Measurements from ENCODE around the gene AFF3.

Gene AFF3

DNA sequence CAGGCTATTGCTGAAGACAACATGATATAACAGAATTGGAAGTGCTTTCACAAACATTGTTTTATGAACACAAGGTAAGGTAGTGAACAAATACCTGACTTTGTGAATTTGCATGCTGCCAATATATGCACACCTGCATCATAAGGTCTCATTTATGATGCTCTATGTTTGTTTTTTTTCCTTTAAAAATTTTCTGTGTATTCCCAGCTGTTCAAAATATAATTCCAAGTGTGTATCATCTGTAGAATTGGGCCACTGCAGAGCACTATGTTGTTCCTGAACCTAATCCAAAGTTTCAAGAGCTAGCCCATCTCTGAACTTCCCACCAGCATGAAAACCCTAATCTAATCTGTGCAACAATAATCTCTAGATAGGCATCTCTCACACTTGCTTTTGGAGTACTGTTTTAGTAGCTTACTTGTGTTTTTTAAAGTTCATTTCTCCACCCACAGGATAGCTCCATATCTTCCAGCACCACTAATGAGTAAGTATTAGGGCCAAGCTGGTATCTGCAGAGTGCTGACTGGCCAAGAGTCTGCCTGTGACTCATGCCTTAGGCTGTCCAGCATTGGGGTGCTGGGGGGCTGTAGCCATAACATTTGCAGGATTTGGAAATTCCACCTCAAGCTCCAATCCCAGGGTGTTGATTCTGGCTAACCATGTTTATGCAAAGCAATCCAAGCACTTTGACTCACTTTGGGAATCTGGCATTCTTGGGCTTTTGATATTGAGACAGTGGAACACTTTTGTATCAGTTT is 444.4 kb downstream of the AFF3 start:
- no peak for DNase-seq (ENCODE audit: low spot score)

DNA sequence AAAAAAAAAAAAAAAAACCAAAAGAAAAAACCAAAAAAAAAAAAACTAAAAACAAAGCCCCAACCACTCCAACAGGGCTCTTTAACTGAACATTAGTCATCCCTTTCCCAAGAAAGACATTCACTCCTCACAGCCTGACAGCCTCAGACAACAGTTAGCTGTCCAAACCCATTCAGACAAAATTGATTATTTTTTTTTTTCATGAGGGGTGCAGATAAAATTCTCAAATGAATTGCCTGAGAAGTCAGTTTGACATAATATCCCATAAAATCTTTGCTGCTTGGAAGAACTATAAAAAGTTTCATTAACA is 446.5 kb downstream of the AFF3 start:
- no peak for DNase-seq (ENCODE audit: low spot score)

DNA sequence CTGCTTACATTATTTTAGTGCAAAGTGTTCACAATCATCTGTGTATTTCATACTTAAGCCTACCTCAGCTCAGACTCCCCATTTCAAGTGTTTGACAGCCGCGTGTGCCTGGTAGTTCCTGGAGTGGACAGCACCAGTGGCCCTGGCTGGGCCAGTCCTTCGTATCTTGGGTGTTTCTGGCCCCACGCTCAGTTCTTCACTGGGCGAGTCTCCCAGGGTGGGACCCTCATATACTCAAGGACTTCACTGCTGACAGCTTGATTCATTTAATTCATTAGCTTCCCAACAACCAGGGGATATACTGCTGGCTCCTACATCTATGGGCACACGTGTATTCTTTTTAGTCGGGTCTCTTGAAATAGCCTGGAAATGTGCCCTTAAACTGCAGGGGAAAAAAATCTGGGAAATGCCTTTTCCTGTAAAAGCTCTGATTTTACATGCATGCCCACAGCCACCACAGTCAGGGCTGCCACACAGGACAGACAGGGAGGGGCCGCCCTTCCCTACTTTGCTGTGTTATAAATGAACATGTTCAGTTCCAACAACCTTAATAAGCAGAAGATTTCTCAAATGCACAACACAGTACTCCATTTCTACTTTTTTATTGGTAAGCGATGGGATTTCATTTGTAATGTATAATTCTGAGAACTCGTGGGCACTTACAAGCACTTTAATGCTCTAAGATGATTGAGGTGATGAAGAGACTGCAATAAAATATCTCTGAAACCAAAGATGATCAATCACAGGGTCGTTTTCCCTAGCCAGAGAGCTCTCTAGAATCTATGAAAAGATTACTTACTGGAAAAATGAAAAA is 447.1 kb downstream of the AFF3 start:
- no peak for DNase-seq (ENCODE audit: low spot score)

DNA sequence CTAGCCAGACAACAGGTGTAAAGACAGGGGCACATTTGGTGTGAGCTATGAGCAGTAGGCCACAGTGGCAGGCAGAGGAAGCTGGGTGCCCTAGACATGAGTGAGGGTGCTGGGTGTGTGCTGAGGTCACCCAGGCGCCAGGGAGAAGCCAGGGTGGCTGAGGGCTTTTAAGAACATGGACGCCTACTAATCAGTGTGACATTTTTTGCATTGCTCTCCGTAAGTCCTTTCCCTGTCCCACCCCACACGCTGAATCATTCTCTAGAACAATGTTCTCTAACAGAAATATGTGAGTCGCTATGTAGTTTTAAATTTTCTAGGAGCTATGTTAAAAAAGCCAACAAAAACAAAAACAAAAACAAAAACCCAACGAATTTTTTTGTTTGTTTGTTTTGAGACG is 448.1 kb downstream of the AFF3 start:
- DNase-seq (ENCODE audit: low spot score) = no peak

DNA sequence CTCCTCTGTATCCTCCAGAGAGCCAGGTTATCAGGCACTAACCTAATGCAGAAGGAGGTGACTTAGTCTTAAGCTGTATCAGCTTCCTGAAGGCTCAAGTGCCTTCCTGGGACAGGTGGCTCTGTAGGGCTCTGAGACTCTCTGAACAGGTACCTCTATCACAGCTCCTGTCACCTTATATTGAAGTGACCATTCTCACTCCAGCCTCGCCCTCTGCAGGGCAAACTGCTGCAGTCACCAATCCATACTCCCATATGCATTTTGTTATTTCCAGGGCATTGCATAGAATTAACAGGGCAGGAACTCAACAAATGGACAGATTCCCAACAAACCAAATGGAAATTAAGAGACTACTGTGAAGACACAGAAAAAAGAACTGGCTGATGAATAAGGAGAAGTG is 449.6 kb downstream of the AFF3 start:
- DNase-seq (ENCODE audit: low spot score) = peak; percentile 23

DNA sequence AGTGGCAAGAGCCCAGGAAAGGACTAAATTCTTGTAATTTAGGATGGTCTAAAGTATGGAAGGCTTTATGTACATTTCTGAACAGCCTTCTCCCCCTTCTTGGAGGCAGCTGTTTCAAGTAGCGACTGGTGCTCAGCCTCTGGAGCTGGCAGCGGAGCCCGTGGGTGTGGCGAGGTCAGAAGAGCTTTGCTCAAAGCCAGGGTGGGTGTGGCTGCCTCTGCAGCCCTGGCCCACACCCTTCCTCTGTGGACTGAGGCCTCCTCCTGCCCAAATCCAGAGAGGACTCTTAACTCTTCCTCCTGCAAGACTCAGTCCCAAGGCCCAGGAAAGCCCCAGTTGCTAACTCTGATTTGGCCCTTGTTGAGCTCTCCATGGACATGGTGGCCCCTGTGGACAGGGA is 450.5 kb downstream of the AFF3 start:
- no peak for DNase-seq (ENCODE audit: low spot score)

DNA sequence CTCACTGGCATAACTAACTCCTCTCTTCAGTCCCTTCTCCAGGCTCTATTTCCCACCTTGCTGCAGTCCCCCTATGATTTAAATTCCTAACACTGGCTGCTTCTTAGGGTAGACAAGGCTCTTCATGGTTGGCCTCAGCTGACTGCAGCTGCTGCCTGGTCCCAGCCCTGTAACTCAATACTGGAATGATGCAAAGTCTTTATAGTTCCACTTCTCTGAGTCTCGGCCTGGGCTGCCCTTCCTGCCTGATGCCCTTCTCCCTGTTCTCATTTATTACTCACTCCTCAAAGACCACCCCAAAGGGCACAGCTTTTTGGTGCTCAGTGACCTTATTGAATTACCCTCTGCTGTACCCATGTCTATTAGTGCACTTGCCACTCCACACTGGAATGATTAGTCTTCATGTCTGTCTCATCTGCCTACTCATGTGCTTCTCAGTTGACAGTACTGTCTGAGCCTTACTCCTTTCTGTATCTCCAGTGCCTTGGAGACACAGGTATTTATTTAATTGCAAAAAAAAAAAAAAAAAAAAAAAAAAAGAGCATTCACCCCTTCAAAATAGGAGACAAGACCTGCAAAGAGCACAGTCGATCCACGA is 453.1 kb downstream of the AFF3 start:
- no peak for DNase-seq (ENCODE audit: low spot score)

DNA sequence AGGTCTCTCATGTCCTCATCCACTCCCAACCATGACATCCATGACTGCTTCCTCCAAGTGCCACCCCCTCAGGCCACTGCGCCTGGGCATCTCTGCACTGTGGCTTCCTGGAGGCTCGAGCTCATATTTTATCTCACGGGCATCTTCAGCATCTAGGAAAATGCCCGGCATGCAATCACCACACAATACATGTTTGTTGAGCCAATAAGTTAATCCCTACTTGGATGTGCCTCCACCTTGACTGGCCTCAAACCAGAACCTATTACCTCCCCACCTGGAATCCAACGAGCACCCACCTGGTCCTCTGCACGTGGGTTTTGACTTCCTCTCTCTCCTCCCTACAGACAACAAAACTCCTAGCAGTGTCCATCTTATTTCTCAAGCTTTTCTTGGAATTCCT is 453.7 kb downstream of the AFF3 start:
- no peak for DNase-seq (ENCODE audit: low spot score)

DNA sequence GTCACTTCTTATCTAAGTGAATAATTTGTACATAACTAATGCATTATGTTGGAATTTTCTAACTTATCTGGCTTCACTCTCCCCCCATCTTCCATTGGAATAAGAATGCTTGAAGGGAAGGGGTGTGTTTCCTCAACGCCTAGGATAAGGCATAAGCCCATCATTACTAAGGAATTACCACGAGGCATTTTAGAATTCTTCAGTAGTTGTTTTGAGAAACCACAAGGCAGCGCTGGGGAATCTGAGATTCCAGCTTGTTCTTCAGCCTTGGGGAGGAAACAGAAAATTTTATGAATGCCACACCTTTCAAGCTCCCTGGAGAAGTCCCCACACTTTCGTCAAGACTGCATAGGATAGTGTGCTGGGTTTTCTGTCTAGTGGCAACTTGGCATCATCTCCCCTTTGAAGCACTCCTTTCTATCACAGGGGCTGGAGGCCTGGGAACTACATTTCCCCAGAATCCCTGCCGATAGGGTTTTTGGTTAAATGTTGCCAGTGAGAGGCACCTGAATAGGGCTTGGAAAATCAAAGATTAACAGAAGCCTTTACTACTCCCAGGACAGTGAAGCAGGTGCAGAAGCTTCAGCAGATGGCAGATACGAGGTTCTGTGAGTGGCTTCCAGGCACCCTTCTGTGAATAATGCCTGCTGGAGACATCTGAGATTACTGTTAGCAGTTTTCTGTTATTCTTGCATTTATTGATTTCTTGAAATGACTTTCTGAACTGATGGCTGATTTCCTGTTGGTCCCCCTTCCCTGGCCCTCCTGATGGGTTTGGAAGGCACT is 459.9 kb downstream of the AFF3 start:
- DNase-seq (ENCODE audit: low spot score) = no peak

DNA sequence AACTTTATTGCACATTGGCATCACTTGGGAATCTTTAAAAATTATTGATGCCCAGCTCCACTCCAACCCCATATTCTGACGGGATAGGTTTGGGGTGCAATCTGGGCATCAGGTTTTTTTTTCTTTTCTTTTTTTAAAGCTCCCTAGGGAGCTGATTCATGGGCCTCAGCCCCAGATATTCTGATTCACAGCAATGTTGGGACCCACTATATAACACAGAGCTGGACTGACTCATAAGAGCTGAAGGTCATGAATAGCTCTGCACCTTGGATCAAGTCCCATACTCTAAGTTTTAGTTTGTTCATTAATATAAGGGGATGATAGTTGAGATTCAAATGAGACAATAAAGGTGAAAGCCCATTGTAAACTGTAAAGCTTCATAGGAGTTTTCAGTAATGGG is 461.4 kb downstream of the AFF3 start:
- no peak for DNase-seq (ENCODE audit: low spot score)

DNA sequence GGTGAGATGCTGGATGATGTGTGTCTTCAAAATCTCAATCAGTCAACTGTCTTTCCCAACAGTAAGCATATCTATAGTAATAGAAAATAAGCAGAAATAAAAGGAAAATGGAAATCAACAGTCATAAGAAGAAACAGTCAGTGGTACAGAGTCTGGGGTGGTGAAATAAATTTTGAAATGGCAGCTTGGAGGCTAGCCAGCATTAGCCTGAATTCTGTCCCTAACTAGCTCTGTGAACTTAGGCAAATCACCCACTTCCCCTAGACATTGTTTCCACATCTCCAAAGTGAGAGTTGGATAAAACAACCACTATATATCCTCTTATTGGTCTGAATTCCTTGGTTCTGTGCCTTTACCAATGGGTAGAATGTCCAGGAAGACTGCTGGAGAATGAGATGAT is 462.9 kb downstream of the AFF3 start:
- DNase-seq (ENCODE audit: low spot score) = no peak

DNA sequence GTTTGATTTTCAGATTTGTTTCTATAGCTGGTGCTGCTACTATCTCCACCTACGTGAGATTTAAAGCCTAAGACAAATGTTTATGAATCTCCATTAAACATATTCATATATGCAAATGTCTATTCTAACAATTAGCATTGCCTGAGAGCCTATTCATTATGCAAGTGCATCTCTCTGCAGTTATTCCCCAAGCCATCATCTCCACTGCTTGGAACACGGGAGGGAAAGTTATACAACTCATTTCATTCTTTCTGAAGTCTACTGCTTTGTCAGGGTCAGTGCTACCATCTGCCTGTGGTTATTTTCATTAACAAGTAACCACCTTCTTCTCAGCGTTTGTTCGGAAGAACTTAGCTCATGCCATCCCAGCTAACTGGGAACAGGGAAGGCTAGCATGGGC is 463.8 kb downstream of the AFF3 start:
- DNase-seq (ENCODE audit: low spot score) = no peak

DNA sequence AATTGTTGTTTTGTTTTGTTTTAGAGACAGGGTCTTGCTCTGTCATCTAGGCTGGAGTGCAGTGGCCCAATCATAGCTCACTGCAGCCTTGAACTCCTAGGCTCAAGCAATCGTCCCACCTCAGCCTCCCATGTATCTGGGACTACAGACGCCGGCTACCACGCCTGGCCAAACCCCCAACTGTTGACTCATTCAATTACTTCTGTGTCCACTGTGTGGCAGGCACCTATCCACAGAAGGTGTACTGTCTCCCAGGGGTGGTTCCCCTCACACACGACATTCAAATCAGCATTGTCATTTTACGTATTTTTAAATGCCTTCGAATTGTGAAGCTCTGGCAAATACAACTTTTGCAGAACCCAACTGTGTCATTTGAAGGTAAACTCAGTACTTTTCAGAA is 464.6 kb downstream of the AFF3 start:
- DNase-seq (ENCODE audit: low spot score) = no peak

DNA sequence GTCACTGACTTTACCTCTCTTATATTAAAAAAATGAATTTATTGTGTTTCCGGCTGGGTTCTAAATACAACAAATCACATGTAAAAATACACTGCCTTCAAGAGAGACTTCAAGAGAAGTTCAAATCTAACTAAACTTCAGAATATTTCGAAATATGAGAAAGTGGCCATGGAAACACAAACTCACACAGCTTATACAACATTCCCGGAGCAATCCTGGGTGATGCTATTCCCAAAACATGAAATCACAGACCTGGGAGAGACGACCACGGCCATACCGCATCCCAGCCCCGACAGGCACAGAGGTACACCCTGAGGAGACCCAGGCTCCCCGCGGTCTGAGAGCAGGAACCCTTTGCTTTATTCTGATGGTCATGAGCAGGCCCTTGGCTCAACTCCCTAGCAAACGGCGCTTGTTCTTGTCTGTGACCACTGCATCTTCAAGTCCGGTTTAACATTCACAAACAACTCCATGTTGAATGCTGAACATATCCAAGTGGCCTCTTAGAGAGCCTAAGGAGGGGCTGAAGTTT is 467.2 kb downstream of the AFF3 start:
- DNase-seq (ENCODE audit: low spot score) = no peak

DNA sequence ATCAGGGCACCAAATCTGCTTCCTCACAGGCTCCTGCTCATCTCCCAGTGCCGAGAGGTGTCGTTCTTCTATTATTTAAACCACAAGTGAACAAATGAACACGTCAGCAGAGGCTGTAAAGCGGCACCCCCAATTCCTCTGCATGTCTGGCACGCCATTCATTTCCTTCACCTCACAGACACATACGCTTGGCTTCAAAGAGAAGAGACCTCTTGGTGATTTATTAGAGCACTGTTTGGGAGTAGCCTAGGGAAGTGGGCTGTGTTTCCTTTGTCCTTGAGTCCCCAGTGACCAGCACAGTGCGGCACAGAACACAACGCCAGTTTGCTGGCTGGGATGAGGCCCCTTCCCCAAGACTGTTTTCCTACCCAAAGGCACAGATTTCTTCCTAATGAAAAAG is 468.3 kb downstream of the AFF3 start:
- DNase-seq (ENCODE audit: low spot score) = no peak

DNA sequence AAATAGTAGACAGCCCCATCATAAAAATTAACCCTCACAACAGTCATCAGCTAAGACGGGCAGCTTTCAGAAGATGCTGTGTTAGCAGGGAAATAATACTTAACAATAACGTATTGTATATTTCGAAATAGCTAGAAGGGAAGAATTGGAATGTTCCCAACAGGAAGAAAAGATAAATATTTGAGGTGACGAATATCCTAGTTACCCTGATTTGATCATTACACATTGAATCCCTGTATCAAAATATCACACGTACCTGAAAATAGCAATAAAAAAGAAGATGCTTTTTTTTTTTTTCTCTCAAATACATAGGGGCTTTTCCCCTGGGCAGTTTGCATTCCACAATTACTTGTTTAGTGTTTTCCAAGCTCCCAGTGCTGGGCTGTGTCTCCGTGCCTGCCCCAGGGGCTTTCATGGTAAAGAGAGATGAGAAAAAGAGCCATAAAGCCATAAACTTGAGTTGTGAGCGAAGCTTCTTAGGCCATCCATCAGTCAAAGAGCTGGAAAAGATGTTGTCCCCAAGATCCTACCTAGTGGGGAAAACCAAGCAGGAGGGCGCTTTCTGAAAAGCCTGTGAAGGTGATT is 469.5 kb downstream of the AFF3 start:
- DNase-seq (ENCODE audit: low spot score) = no peak

DNA sequence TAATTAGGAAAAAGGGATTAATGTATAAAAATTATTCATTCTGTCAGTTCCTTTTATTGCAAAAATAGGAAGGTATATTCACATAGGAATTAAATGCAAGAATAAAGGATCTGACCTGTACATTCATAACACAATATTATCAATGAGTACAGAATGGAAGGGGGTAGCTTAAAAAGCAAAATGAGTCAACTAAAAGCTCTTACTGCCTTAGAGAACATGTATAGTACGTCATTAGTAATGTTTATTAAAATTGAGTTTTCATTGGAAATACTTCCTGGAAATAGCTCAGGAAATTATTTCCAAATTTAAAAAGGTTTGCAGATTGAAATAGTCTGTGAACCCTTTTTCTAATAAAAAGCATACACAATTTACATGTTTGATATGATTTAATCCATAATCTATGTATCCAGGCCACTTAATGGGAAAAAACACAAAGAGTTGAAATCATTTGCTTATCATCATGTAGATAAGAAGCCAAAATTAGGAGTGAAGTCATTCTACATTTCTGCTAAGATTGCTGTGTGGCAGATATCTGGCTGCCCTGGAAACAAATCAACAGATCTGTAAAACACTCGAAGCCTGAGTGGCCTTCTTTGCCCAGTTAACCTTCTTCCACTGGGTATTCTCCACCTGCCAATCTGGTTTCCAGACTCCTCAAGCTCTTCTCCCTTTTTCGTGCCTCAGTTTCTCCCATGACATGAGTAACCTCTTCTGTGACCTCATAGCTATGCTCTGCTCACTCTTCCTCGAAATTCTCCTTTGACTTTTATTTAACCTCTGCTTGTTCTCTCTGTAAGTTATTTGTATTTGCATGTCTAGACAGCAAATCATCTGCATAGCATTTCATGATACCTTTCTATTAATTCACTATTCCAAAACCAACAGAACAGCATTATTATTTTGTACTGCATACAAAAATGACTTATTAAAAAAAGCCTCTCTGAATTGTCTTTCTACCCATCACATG is 471.3 kb downstream of the AFF3 start:
- DNase-seq (ENCODE audit: low spot score) = no peak

DNA sequence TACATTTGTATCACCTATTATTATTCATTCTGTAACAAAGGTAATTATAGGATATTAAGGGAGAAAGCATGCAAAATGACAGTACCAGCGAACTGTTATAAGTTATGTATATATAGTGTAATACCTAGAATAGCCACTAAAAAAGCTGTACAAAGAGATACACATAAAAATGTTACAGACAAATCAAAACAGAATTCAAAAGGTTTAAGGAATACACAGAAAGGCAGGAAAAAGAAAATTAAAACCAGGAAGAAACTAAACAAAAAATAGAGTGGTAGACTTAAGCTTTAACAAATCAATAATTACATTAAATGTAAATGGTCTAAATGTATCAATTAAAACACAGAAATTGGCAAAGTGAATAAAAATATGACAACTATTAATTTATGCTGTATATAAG is 476.1 kb downstream of the AFF3 start:
- no peak for DNase-seq (ENCODE audit: low spot score)

DNA sequence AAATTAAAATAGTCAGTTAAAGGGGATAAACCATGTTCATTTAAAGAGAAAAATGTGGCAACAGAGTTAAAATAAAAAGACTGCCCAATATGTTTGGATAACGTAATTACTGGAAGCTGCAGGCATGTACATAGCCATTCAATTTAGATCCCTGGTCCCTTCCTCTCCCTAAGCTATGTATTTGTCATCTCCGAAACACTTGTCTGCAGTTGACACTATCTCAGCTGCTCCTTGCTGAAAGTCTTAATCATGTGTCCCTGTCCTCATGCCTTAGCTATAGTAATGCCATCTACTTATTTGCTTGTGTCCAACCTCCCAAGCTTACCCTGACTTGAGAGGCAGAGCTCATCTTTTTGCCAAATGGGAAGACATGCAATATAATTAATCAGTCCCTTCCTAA is 478.7 kb downstream of the AFF3 start:
- no peak for DNase-seq (ENCODE audit: low spot score)

DNA sequence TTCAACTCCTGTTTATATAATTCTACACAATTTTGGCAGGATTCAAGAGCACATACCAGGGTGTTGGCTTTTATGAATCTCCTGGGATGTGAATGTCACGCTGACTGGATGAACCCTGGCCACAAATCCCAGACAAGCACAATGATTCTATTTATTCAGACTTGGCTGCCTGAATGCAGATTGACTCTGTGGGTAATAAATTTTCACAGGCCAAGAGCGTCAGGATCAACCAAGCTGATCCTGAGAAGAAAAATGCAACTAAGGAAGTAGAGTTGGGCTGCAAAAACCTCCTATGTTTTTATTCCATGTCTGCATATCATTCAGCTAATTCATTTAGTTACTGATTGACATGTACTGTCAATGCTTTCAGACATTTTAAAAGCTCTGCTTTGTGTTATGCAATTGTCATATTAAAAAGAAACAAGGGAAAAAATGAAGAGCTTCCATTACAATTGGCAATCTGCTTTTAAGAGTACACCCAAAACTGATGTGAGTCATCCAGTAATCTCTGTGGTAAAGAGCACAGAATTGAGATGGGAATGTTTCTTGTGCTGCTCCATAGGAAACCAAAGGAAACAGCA is 479.5 kb downstream of the AFF3 start:
- DNase-seq (ENCODE audit: low spot score) = peak; percentile 45

Data from HuH-7 (cell line).